HG03097 (cell line): ENCODE results near the gene ZNF618.
"Not testable (repeated sequence)": the region's sequence is repeated elsewhere in the genome, so short reads cannot be mapped to it uniquely, and the experiment has no call there.

Experiments
- ATAC-seq: cut with Tn5 transposase; IDR thresholded peaks from one replicate; pipeline ENCODE4 v1.9.1; 2021; ENCODE audit not compliant: unreplicated experiment, low FRiP score

The ZNF618 gene

DNA sequence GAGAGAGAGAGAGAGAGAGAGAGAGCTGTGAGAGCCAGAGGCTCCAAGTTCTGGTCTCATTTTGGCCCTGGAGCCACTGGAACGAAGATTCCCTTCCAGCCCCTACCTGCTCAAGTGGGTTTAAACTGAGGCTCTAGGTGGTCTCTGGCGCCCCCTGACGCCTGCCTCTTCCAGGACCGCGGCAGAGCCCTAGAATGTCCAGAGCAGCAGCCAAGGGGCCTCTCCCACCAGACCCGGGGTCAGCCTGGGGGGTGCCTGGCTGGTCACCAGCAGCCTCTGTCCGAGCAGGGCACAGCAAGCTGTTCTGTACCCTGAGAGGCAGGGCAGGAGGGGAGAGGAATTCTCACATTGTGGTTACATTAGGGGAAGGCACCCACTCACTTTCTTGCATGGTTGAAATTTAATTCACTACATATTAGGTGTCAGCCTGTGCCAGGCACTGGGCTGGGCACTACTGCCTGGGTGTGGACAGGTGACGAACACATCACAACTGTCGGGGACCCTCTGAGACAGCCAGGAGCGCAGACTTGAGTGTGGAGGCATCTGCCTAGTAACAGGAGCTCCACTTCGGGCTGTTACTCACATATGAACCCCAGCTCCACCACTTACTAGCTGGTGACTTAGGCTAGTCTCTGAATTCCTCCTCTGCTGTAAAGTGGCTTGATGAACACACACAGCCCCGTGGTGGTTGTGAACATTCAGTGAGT lies 157.4 kb downstream of the ZNF618 start:
- ATAC-seq, result no peak

DNA sequence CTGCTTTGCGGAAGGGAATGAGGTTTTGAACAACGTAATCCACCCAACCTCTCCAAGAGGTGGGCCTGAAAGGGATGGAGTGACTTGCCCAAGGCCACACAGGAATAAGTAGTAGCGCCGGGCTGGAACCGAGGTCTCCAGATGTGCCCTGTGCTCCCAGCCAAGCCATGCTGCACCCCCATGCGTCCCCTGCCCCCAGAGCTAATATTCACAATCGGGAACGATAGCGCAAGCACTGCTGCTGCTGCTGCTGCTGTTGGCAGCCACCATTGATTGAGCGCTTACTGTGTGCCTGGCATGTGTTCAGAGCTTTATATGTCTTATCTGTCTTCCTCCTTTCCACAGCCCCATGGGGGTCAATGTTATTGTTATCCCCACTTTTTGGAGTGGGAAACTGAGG lies 158.1 kb downstream of the ZNF618 start:
- no peak for ATAC-seq

DNA sequence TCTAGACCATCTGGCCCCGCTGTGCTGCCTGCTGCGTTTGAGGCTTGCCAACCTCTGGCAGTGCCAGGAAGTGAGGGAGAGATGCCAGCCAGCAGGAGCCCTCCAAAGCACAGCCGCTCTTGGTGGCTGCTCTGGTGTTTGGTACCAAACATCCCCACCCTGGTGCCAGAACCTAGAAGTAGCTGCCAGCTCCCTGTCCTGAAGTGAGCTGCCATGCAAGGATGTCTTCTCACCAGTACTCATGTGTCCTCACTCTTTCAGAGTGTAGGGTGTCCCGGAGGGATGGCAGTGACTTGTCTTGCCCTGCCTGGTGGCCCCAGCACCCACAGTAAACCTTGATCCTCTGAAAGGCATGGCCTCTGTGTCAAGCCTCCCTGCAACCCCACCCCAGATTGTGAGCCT lies 158.6 kb downstream of the ZNF618 start:
- ATAC-seq, result no peak

DNA sequence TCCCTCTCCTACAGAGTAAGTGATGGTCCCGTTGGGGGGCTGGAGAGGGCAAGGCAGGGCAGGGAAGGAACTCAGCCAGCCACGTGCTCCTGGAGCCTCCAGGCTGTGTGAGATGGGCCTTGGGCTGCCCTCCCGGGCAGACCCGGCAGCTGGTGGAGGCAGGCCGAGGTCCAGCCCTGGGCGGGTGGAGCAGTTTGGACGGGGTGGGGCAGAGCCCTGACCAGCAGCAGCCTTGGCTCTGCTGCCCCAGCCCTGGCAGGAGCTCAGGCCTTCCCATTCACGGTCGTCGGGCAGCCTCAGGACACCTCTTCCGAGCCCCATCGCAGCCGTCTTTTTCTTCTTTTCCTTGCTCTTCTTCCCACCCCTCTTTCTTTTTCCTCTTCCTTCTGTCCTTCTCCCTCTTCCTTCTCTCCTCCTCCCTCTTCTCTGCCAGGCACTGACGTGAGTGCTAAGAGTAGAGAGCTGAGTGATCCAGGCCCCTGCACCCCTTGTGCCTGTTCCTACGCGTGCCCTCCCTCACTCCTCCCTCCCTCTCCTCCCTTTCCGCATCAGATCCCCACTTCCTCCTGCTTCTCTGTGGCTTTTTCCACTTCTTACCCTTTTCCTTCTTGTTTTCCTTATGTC lies 159.2 kb downstream of the ZNF618 start:
- ATAC-seq, result no peak

DNA sequence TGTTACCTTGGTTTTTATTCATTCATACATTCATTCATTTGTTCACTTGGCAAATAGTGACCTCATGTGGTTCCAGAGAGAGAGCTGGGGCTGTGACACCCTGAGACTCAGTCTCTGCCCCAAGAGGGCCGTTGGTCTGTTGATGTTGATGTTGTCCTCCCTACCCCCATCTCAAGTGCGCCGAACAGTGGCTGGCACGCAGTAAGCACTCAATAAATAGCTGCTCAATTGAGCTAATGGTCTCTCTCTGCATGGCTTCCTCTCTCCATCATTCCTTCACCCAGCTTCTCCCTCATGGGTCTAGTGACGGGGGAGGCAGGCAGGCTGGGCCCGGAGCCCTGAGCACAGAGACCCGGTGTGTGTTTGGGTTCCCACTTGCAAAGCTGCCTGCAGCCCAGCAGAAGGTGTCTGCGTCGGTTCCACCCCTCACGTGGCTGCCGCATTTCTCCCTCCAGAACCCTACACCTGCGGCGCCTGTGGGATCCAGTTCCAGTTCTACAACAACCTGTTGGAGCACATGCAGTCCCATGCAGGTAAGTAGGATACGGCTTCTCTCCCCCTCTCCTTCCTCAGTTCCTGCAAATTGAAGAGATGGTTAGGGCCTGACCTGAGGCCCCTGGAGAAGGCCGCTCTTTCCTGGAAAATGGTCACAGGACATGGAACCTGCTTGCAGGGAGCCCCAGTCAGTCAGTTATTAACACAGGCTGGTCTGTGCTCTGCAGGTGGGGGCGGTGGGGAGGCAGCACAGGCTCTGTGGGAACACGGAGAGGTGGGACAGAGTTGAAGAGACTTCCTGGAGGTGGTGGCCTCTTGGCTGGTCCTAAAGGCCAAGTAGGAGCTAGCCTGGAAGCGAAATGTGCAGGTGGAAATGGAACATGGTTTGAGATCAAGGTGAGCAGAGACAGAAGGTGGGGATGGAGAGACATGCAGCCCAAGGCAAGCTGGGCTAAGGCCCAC lies 160.0 kb downstream of the ZNF618 start:
- no peak for ATAC-seq

DNA sequence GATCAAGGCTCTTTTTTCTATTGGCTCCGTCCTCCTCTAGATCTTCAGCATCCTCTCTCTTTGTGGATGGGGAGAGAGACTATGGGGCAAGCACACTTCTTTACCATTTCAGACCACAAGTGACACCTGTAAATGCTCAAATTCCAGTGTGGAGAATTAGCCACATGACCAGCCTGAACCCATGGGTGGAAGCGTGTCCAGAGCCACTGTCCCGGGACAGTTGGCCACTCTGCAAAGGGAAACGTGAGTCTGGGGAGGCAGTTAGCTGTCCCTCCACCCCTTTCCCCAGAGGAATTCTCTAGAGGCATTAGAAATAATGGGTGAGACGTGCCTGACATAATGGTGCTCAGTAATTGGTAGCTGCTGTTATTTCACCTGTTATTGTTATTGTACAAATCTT lies 161.1 kb downstream of the ZNF618 start:
- ATAC-seq, result no peak

DNA sequence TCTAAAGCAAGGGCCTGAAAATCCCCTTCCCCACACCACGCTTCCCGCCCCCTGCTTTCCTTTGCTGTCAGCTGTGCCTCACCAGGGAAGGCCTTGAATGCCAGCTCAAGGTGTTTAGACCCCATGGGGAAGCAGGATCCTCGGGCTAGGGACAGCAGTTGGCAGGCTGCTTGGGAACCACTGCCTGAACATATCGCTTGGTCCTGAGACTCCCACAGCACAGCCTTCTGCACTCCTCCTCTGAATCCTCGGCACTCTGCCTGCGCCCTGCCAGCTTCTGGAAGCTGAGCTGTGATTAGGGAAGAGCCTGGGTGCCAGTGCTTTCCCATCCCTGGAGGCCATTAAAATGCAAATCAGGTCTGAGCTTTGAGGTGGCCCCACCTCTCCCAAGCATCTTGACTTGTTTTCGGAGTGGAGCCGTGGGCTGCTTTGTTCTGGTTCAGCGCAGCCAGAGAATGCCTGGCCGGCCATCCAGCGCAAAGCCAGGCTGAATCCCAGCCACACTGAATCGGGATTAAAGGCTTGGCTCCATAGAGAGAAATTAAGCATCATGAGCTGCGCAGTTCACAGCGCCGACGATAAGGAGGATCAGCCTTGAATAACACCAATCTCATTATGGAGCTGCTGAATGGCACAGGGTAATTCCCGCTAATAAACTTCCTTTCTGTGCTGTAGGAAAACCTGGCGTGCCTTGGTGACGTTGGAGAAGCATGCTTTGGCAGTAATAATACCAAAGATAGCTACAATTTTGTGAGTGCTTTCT lies 162.0 kb downstream of the ZNF618 start:
- ATAC-seq, result no peak

DNA sequence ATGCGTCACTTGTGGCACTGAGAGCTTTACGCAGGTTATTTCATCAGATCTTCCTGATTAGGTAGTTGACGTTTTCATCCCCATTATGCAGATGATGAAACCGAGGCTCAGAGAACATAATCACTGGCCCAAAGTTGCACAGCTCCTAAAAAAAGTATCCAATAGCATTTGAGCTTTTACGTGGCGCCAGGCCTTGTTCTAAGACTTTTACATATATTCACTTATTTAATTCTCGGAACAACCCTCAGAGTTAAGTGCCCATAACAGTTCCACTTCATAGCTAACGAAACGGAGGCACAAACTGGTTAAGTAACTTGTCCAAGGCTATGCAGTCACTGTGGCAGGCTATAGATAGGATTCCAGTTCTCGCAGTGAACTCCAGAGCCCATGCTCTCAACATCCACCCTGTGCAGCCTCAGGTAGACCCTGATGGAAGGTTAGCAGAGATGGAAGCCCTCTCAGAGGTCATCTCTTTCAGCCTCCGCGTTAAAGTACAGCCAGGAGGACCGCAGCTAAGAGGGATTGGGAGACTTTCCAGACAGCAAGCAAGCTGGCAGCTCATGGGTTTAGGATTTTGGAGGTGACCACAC lies 162.7 kb downstream of the ZNF618 start:
- ATAC-seq, result no peak

DNA sequence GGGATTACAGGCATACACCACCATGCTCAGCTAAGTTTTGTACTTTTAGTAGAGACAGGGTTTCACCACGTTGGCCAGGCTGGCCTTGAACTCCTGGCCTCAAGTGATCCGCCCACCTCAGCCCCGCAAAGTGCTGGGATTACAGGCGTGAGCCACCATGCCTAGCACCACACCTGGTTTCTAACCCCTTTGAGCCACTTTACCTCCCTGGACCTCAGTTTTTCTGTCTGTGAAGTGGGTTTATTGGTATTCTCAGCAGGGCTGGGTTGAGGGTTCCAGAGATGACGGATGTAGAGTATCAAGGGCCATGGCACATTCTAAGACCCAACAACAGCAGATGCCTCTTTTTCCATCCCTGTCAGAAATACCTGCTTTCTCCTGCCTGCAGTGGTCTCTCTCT lies 163.4 kb downstream of the ZNF618 start:
- no peak for ATAC-seq

DNA sequence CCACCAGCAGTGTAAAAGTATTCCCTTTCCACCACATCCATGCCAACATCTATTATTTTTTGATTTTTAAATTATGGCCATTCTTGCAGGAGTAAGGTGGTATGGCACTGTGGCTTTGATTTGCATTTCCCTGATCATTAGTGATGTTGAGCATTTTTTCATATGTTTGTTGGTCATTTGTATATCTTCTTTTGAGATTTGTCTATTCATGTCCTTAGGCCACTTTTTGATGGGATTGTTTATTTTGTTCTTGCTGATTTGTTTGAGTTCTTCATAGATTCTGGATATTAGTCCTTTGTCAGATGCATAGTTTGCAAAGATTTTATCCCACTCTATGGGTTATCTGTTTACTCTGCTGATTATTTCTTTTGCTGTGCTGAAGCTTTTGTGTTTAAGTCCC lies 167.6 kb downstream of the ZNF618 start:
- not testable (repeated sequence) for ATAC-seq

DNA sequence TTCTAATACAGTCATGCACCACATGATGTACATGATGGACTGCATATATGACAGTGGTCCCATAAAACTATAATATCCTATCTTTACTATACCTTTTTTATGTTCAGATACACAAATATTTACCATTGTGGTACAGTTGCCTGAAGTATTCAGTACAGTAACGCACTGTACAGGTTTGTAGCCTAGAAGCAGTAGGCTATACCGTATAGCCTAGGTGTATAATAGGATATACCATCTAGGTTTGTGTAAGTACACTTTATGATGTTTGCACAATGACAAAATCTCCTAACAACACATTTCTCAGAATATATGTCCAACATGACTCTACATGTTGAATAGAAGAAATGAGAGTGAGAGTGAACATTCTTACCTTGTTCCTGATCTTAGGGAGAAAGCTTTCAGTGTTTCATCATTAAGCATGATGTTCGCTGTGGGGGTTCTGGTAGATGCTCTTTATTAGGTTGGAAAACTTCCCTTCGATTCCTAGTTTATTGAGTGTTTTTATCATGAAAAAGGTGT lies 170.2 kb downstream of the ZNF618 start:
- ATAC-seq, result no peak

DNA sequence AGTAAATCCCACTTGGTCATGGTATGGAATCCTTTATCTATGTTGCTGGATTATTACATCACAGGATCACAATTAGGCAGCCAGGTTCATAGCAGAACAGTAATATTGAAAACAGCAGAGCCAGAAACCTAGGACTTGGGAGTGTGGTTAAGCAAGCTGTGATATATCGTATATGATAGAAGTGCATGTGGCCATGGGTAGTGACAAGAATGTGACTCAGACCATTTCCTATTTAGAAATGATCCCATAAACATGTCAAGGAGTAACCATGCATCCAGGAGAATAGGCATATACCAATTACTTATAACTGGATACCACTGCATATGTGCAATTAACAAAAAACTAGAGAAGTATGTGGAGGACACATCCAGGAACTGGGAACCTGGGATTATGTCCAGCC lies 170.8 kb downstream of the ZNF618 start:
- ATAC-seq, result no peak

DNA sequence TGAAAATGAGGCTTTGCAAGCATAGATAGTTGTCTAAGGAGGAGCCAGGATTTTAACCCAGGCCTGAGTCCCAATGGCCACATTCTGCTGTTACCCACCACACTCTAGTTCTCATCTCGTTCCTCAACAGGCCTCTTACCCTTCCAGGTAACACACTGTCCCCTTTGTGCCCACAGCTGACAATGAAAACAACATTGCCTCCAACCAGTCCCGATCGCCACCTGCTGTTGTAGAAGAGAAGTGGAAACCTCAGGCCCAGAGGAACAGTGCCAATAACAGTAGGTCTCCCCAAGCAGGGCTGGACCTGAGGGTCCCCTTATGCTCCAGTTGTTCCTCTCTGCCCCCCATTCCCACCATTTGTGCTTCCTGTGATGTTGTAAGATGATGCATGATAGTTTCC lies 171.6 kb downstream of the ZNF618 start:
- no peak for ATAC-seq

DNA sequence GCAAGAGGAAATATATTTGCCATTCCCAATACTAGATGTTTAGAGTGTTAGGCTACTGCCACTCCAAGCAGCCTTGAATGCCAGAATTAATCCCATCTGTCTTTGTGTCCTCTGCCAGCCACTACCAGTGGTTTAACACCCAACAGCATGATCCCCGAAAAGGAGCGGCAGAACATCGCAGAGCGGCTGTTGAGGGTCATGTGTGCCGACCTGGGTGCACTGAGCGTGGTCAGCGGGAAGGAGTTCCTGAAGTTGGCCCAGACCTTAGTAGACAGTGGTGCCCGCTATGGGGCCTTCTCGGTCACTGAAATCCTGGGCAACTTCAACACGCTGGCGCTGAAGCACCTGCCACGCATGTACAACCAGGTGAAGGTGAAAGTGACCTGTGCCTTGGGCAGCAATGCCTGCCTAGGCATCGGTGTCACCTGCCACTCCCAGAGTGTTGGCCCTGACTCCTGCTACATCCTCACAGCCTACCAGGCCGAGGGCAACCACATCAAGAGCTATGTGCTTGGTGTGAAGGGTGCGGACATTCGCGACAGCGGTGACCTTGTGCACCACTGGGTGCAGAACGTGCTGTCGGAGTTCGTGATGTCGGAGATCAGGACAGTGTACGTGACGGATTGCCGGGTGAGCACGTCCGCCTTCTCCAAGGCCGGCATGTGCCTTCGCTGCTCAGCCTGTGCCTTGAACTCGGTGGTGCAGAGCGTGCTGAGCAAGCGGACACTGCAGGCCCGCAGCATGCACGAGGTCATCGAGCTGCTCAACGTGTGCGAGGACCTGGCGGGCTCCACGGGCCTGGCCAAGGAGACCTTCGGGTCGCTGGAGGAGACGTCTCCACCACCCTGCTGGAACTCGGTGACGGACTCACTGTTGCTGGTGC lies 172.7 kb downstream of the ZNF618 start:
- no peak for ATAC-seq

DNA sequence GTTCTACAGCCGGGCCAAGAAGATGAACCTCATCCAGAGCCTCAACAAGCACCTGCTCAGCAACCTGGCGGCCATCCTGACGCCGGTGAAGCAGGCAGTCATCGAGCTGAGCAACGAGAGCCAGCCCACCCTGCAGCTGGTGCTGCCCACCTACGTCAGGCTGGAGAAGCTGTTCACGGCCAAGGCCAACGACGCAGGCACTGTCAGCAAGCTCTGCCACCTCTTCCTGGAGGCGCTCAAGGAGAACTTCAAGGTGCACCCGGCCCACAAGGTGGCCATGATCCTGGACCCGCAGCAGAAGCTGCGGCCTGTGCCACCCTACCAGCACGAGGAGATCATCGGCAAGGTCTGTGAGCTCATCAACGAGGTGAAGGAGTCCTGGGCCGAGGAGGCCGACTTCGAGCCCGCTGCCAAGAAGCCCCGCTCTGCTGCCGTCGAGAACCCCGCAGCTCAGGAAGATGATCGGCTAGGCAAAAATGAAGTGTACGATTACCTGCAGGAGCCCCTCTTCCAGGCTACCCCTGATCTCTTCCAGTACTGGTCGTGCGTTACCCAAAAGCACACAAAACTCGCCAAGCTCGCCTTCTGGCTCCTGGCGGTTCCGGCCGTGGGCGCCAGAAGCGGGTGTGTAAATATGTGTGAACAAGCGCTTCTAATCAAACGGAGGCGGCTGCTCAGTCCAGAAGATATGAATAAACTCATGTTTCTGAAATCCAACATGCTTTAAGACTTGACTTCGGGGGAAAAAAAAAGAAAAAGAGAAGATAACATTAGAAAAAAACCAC lies 173.5 kb downstream of the ZNF618 start:
- no peak for ATAC-seq

DNA sequence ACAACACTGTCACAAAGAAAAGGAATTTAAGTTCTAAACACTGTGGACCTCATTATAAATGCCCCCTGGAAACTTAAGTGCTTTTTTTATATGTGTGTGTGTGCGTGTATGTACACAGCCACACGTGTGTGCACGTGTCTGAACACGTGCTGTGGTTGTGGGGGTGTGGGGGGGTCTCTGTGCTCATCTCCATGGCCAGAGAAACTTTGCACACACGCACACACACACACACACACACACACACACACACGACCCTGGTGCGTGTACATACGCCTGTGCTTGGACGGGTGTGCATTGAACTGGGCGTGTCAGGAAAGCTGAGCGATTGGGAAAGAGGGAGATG lies 174.1 kb downstream of the ZNF618 start:
- ATAC-seq, result no peak

DNA sequence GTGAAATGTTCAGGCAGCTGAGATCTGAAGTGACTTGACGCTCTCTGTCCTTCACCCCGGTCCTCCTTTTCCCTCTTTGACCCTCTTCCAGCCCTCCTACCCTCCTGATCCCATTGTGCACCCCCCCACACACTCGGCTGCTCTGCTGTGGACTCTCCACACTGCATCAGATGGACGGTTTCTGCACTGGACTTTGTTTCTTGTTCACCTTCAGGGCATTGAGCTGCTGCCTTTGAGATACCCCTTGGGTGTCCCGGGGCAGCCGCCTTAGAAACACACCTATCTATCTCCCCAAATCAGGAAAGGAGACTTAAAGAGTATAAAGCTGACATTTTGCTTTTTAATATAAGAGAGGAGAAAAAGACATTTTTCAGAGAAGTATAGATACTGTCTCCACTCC lies 174.5 kb downstream of the ZNF618 start:
- ATAC-seq, result no peak

DNA sequence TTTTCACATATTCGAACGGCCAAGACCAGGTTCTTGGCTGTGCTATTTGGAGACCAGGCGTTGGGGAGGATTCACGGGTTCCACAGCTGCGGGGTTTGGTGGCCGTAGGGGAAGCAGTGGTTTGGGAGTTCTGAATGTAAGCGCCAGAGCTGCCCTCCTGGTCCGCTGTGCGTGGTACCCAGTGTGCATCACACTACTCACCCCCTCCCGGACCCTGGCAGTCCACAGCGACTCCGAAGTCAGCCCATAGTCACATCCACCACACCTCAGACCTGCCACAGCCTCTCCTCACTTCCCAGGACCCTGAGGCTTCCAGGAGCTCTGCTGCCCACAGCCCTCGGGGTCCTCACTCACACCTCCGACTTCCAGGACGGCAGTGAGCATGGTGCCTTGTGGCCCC lies 175.2 kb downstream of the ZNF618 start:
- ATAC-seq, result no peak

DNA sequence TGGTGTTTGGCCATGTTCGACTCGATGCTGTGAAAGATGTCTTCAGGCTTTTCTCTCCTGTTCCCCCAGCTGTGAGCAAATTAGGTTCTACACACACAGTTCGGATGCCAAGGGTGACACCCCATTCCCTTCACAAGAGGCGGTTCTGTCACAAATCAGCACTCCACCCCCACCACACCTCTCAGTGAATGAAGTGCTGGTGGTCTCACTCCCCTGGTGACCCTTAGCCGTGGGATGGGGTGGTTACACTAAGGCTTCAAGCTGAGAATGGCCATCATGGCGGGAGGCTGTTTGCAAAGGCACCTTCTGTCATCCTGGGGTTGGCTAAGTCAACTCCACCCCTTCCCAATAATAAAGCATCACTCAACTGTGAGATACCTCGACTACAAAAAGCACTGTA lies 175.6 kb downstream of the ZNF618 start:
- no peak for ATAC-seq
